ENCODE results near the gene SERPINI2.
"Not testable (repeated sequence)": the region's sequence is repeated elsewhere in the genome, so short reads cannot be mapped to it uniquely, and the experiment has no call there.

DNA sequence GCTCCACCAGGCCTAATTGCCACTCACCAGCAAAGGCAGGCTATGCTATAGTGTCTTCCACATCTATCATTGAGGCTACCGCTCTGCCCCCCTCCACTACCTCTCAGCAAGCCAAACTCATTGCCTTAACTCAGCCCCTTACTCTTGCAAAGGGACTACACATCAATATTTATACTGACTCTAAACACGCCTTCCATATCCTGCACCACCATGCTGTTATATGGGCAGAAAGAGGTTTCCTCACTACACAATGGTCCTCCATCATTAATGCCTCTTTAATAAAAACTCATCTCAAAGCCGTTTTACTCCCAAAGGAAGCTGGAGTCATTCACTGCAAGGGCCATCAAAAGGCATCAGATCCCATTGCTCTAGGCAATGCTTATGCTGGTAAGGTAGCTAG is 46.9 kb downstream of the SERPINI2 start:
- not testable (repeated sequence) for TF ChIP-seq ZNF274 (IDR thresholded peaks at IDR 0.05; ENCODE audit: low read depth, low read length); YY1 (IDR thresholded peaks at IDR 0.05; ENCODE audit: insufficient read depth, insufficient read length); SUZ12 (IDR thresholded peaks at IDR 0.05; ENCODE audit: extremely low read depth, insufficient read depth, insufficient read length)

Data from NT2/D1 (cell line).